B cell (primary cell): Measurements from ENCODE around the gene HMOX1. TPM values are rescaled to one million over a fixed set of nuclear protein-coding genes. Genes with fewer than 3 reads are reported as not detected.

ENCODE experiments used
- ATAC-seq: fragments of 200-7000 bp; cut with Tn5 transposase; one replicate; pipeline ENCODE4 v1.10.0; 2021; ENCODE audit warnings: low read depth, mild to moderate bottlenecking, moderate number of reproducible peaks, moderate library complexity
- CTCF ChIA-PET: fragments of 350-600 bp; sonication (Branson Sonifier 250); formaldehyde crosslinking; loops from one replicate; lab custom pipeline; 2021; ENCODE audit warnings: antibody characterized with exemption, inconsistent platforms; lab: Charles Lee
- POLR2A ChIA-PET: fragments of 350-600 bp; sonication (Branson Sonifier 250); formaldehyde crosslinking; loops from one replicate; lab custom pipeline; 2021; ENCODE audit warnings: antibody characterized with exemption; lab: Charles Lee
- DNase-seq: peaks from one replicate; pipeline ENCODE4 v3.0.0; 2013
- H2AFZ ChIP-seq: 2 replicates; pipeline ENCODE4 v1.6.1; 2012; ENCODE audit warnings: mild to moderate bottlenecking, low read depth, low read length; ENCODE audit not compliant: insufficient read depth, poor library complexity, severe bottlenecking
- H3K27ac ChIP-seq, 2 donors: 1 replicate in 1 of 2; 2 replicates in 1 of 2; pipeline ENCODE4 v1.5.1; 2012 to 2013; ENCODE audit warnings: low read length in 2 of 2, mild to moderate bottlenecking in 2 of 2, moderate library complexity in 1 of 2
- H3K27me3 ChIP-seq, 4 experiments: fragments of 200-600 bp in 1 of 4; sonication (generic) in 1 of 4; replicated peaks in 1 of 4; 1 replicate in 2 of 4; 2 replicates in 2 of 4; pipeline versions ENCODE4 v1.6.1 to v1.7.0; 2013 to 2016; ENCODE audit warnings: low read length in 3 of 4, mild to moderate bottlenecking in 2 of 4, mixed read lengths in 1 of 4, moderate library complexity in 1 of 4; ENCODE audit not compliant: insufficient read depth in 4 of 4, control insufficient read depth in 3 of 4; ENCODE audit errors: control extremely low read depth in 1 of 4
- H3K36me3 ChIP-seq, 2 experiments: replicated peaks in 1 of 2; 1 replicate in 1 of 2; 2 replicates in 1 of 2; pipeline versions ENCODE4 v1.6.1 to v1.7.1; 2013; ENCODE audit warnings: low read length in 1 of 2; ENCODE audit not compliant: insufficient read depth in 2 of 2, control insufficient read depth in 1 of 2; ENCODE audit errors: control extremely low read depth in 1 of 2, extremely low read depth in 1 of 2
- H3K4me1 ChIP-seq, 2 donors: fragments of 200-600 bp in 1 of 2; sonication (generic) in 1 of 2; 1 replicate in 1 of 2; 2 replicates in 1 of 2; pipeline versions ENCODE4 v1.5.1 to v1.6.1; 2013 to 2017; ENCODE audit warnings: low read length in 2 of 2; ENCODE audit not compliant: control insufficient read depth in 2 of 2, insufficient read depth in 2 of 2
- H3K4me2 ChIP-seq: replicated peaks from 2 replicates; pipeline ENCODE3; 2012; ENCODE audit warnings: mild to moderate bottlenecking, low read depth, low read length; ENCODE audit not compliant: poor library complexity, severe bottlenecking
- H3K4me3 ChIP-seq, 5 experiments: fragments of 200-600 bp in 1 of 5; sonication (generic) in 1 of 5; 1 replicate in 3 of 5; 2 replicates in 2 of 5; pipeline versions ENCODE4 v1.5.1 to v1.7.0; 2011 to 2016; ENCODE audit warnings: low read length in 4 of 5, mild to moderate bottlenecking in 4 of 5, low read depth in 2 of 5, control low read depth in 1 of 5, moderate library complexity in 1 of 5; ENCODE audit not compliant: insufficient read depth in 1 of 5; ENCODE audit errors: control extremely low read depth in 1 of 5, extremely low read depth in 1 of 5
- H3K79me2 ChIP-seq: fragments of 200-600 bp; sonication (generic); one replicate; pipeline ENCODE4 v1.6.0; 2016; ENCODE audit warnings: low read length; ENCODE audit not compliant: control insufficient read depth, insufficient read depth
- H3K9ac ChIP-seq: fragments of 200-600 bp; sonication (generic); 2 replicates; pipeline ENCODE4 v1.6.1; 2017; ENCODE audit warnings: mild to moderate bottlenecking, low read length, moderate library complexity
- H3K9me3 ChIP-seq, 3 donors: one replicate each; pipeline versions ENCODE4 v1.6.1 to v1.7.1; 2013; ENCODE audit warnings: low read length in 2 of 3; ENCODE audit not compliant: control insufficient read depth in 2 of 3, insufficient read depth in 1 of 3; ENCODE audit errors: control extremely low read depth in 1 of 3
- H4K20me1 ChIP-seq: 2 replicates; pipeline ENCODE4 v1.6.0; 2012; ENCODE audit warnings: mild to moderate bottlenecking, low read length; ENCODE audit not compliant: insufficient read depth, control insufficient read depth, poor library complexity, severe bottlenecking
- H3K27ac Mint-ChIP-seq: one replicate; pipeline ENCODE4 v1.8.0; 2021; ENCODE audit warnings: mixed read lengths
- H3K27me3 Mint-ChIP-seq: one replicate; pipeline ENCODE4 v1.8.0; 2021; ENCODE audit warnings: mixed read lengths
- H3K4me1 Mint-ChIP-seq: one replicate; pipeline ENCODE4 v1.8.0; 2021; ENCODE audit warnings: mixed read lengths
- H3K4me3 Mint-ChIP-seq: one replicate; pipeline ENCODE4 v1.8.0; 2021; ENCODE audit warnings: mixed read lengths
- H3K9me3 Mint-ChIP-seq: one replicate; pipeline ENCODE4 v1.8.0; 2022; ENCODE audit warnings: mixed read lengths; ENCODE audit not compliant: insufficient read depth
- CTCF ChIP-seq: fragments of 200-600 bp; IDR thresholded peaks from one replicate; pipeline ENCODE4 v1.8.0; 2022; ENCODE audit warnings: antibody characterized with exemption, mild to moderate bottlenecking
- EZH2 ChIP-seq: IDR thresholded peaks from 2 replicates; pipeline ENCODE4 v1.6.1; 2012; ENCODE audit warnings: borderline replicate concordance, low read depth, mild to moderate bottlenecking, moderate library complexity, low read length; ENCODE audit not compliant: insufficient read depth, poor library complexity, severe bottlenecking
- WGBS: methylation state at CpG from one replicate; pipeline ENCODE4 v1.1.5; 2013; ENCODE audit warnings: missing lambda C conversion rate; ENCODE audit not compliant: insufficient coverage; 5-methylcytosine and 5-hydroxymethylcytosine counted together
- intact Hi-C: fragments of 100-400 bp; cut with micrococcal nuclease; formaldehyde crosslinking; loops from one replicate; pipeline ENCODE4 v1.10.0; 2022
- polyA plus RNA-seq: library from polyadenylated mRNA; depleted of rRNA; stranded (reverse); fragments of >200 nt; gene quantifications from 2 replicates; pipeline ENCODE4 v1.2.3, GENCODE V29; 2012
- total RNA-seq, 2 donors: library from RNA; stranded (reverse); fragments of 120-200 nt in 1 of 2; gene quantifications; 1 replicate in 1 of 2; 2 replicates in 1 of 2; pipeline versions ENCODE4 v1.2.3 to v1.2.4, GENCODE V29; 2013 to 2022

HMOX1 gene
- total and polyA plus RNA-seq, 2 donors (not counting 1 experiment from before 2014, with no cell fraction given): 9.4 to 21.9 TPM

DNA sequence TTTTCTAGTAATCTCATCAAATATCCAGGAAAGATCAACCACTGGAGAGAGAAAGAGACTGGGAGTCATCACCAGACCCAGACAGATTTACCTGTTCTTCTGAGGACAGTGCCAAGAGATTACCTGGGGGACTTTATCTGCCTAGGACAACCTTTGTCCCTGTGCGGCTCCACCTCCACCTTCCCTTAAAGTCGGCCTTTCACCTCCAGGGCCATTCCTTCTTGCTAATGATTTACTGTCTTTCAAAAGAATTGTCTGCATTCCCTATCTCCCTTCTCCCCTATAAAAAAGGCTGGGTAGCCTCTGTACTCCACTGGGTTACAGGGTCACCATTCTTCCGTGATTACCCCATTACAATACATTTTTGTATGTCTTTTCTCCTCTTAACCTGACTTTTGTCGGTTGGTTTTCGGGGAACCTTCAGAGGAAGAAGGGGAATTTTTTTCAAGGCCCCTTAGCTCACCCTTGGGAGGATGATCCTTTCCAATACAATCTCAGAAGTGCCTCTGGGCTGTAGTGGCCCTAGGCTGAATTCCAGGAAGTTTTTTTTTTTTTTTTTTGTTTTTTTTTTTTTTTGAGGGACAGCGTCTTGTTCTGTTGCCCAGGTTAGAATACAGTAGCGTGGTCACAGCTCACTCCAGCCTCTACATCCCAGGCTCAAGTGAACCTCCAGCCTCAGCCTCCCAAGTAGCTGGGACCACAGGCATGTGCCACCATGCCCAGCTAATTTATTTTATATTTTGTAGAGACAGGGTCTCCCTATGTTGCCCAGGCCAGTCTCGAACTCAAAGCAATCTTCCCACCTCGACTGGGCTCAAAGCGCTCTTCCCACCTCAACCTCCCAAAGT lies 1.5 kb upstream of the HMOX1 start:
- no peaks in the 10 kb centered on the region for H3K9me3 ChIP-seq
- WGBS: 100% methylated on average over 2 of the region's 10 CpGs
- no peaks in the 10 kb centered on the region for H3K36me3 ChIP-seq
- ChIA-PET POLR2A (interaction anchor here (0.7 to 3.0 kb wide), 5 partner anchors 13 to 125 kb away, joined by 5 to 28 read pairs (median 10); no protein-coding TSS in a partner anchor), CTCF (interaction anchor here (1.6 to 5.2 kb wide), 4 partner anchors 18 to 31 kb away, joined by 5 to 34 read pairs (median 17); no protein-coding TSS in a partner anchor)
- ATAC-seq: no peak
- no peak overlapping the region for H2AFZ ChIP-seq
- peaks cover 35 to 48% of the 10 kb centered on the region in 2 donors for H3K4me1 ChIP-seq
- no peaks in the 10 kb centered on the region for H3K9me3 Mint-ChIP-seq
- H3K4me3 Mint-ChIP-seq: peak overlapping the region; percentile 86
- DNase-seq: no peak
- H3K27ac Mint-ChIP-seq: peak overlapping the region; percentile 82
- intact Hi-C loops: no loop called here
- H3K4me3 ChIP-seq: no peak overlapping the region
- H3K4me2 ChIP-seq: no peak overlapping the region
- peaks cover 51% of the 10 kb centered on the region for H3K4me1 Mint-ChIP-seq
- no peaks in the 10 kb centered on the region for H4K20me1 ChIP-seq
- no peak overlapping the region for H3K27ac ChIP-seq
- TF ChIP-seq EZH2: no peak
- no peak for TF ChIP-seq CTCF
- H3K9ac ChIP-seq: no peak overlapping the region
- H3K27me3 Mint-ChIP-seq: no peaks in the 10 kb centered on the region
- peaks cover 0 to 13% (median 2%) of the 10 kb centered on the region in 4 experiments for H3K27me3 ChIP-seq
- no peaks in the 10 kb centered on the region for H3K79me2 ChIP-seq

DNA sequence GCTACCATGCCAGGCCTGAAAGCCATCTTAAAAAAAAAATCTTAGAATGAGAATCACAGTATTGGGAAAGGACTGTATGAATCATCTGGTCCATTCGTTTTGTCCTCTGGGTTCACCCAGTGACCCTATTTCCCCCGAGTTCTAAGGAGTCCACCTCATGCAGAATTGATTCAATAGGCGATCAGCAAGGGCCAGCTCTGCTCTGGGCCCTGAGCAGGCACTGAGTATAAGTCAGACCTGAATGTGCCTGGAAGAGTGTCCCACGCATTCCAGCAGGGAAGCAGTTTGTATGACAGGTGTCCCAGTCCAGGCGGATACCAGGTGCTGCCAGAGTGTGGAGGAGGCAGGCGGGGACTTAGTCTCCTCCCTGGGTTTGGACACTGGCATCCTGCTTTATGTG lies 883 bp upstream of the HMOX1 start:
- H3K4me1 Mint-ChIP-seq: peaks cover 56% of the 10 kb centered on the region
- H3K27me3 Mint-ChIP-seq: no peaks in the 10 kb centered on the region
- POLR2A ChIA-PET: interaction anchor here (0.6 to 3.0 kb wide), 6 partner anchors 12 to 35 kb away, joined by 3 to 19 read pairs (median 5); no protein-coding TSS in a partner anchor
- H3K4me1 ChIP-seq: peaks cover 35 to 48% of the 10 kb centered on the region in 2 donors
- H3K27me3 ChIP-seq: peaks cover 0 to 13% (median 2%) of the 10 kb centered on the region in 4 experiments
- no peak overlapping the region for H3K9ac ChIP-seq
- intact Hi-C loops: no loop called here
- ATAC-seq: no peak
- H3K36me3 ChIP-seq: no peaks in the 10 kb centered on the region
- 97% methylated on average over 5 of the region's 6 CpGs for WGBS
- no peak overlapping the region for H3K4me2 ChIP-seq
- peak overlapping the region; percentile 82 for H3K27ac Mint-ChIP-seq
- no peak overlapping the region for H2AFZ ChIP-seq
- H4K20me1 ChIP-seq: no peaks in the 10 kb centered on the region
- no peak for DNase-seq
- H3K4me3 Mint-ChIP-seq: peak overlapping the region; percentile 86
- CTCF ChIA-PET: interaction anchor here (0.6 to 5.2 kb wide), 7 partner anchors 17 to 205 kb away, joined by 3 to 34 read pairs (median 8); no protein-coding TSS in a partner anchor
- no peaks in the 10 kb centered on the region for H3K79me2 ChIP-seq
- H3K4me3 ChIP-seq: no peak overlapping the region
- H3K9me3 Mint-ChIP-seq: no peaks in the 10 kb centered on the region
- no peak overlapping the region for H3K27ac ChIP-seq
- H3K9me3 ChIP-seq: no peaks in the 10 kb centered on the region
- TF ChIP-seq EZH2 (no peak), CTCF (no peak)
